H9 (cell line): ENCODE results near the gene DSCAM. TPM values are rescaled to one million over a fixed set of nuclear protein-coding genes. Genes with fewer than 3 reads are reported as not detected.

Experiments
- DNase-seq: peaks from one replicate; pipeline ENCODE4 v3.0.0-alpha.2; 2017
- H2AFZ ChIP-seq: one replicate; pipeline ENCODE4 v1.6.1; 2013; ENCODE audit warnings: mild to moderate bottlenecking, low read length, control low read depth, moderate library complexity
- H2AK5ac ChIP-seq: 2 replicates; pipeline ENCODE4 v1.6.1; 2013; ENCODE audit warnings: low read length, control low read depth, mixed read lengths; ENCODE audit not compliant: insufficient read length
- H2BK120ac ChIP-seq: one replicate; pipeline ENCODE4 v1.6.1; 2013; ENCODE audit warnings: low read depth, mild to moderate bottlenecking, low read length, control low read depth, inconsistent platforms; ENCODE audit not compliant: poor library complexity, severe bottlenecking
- H2BK12ac ChIP-seq: 2 replicates; pipeline ENCODE4 v1.6.1; 2013; ENCODE audit warnings: low read length, control low read depth, mixed read lengths, low read depth; ENCODE audit not compliant: insufficient read length
- H2BK15ac ChIP-seq: 2 replicates; pipeline ENCODE4 v1.6.1; 2013; ENCODE audit warnings: low read depth, low read length, control low read depth
- H2BK20ac ChIP-seq: one replicate; pipeline ENCODE4 v1.6.1; 2013; ENCODE audit warnings: low read depth, mild to moderate bottlenecking, low read length, control low read depth, inconsistent platforms; ENCODE audit not compliant: poor library complexity, severe bottlenecking
- H2BK5ac ChIP-seq: 2 replicates; pipeline ENCODE4 v1.6.1; 2013; ENCODE audit warnings: low read length, control low read depth, mixed read lengths; ENCODE audit not compliant: insufficient read length
- H3K14ac ChIP-seq: 2 replicates; pipeline ENCODE4 v1.6.1; 2013; ENCODE audit warnings: low read length, control low read depth; ENCODE audit not compliant: insufficient read depth
- H3K18ac ChIP-seq: 2 replicates; pipeline ENCODE4 v1.6.1; 2013; ENCODE audit warnings: low read depth, mild to moderate bottlenecking, mixed read lengths, low read length, control low read depth; ENCODE audit not compliant: insufficient read length
- H3K23ac ChIP-seq: 2 replicates; pipeline ENCODE4 v1.6.1; 2013; ENCODE audit warnings: low read length, control low read depth, mixed read lengths, low read depth; ENCODE audit not compliant: insufficient read length
- H3K23me2 ChIP-seq: 2 replicates; pipeline ENCODE4 v1.6.1; 2013; ENCODE audit warnings: low read depth, mild to moderate bottlenecking, mixed read lengths, low read length, control low read depth; ENCODE audit not compliant: insufficient read length, poor library complexity, severe bottlenecking
- H3K27ac ChIP-seq: 2 replicates; pipeline ENCODE4 v1.5.1; 2013; ENCODE audit warnings: low read length, control low read depth, mixed read lengths, low read depth; ENCODE audit not compliant: insufficient read length
- H3K27me3 ChIP-seq: 2 replicates; pipeline ENCODE4 v1.6.1; 2013; ENCODE audit warnings: low read length, control low read depth, inconsistent platforms; ENCODE audit not compliant: insufficient read depth
- H3K4ac ChIP-seq: 2 replicates; pipeline ENCODE4 v1.6.1; 2013; ENCODE audit warnings: low read depth, mild to moderate bottlenecking, control low read depth, inconsistent platforms, low read length, moderate library complexity
- H3K4me1 ChIP-seq: 2 replicates; pipeline ENCODE4 v1.6.1; 2013; ENCODE audit warnings: low read length, control low read depth, inconsistent platforms; ENCODE audit not compliant: insufficient read depth
- H3K4me2 ChIP-seq: 2 replicates; pipeline ENCODE4 v1.6.1; 2013; ENCODE audit warnings: low read length, control low read depth, mixed read lengths; ENCODE audit not compliant: insufficient read length, insufficient read depth
- H3K56ac ChIP-seq: 2 replicates; pipeline ENCODE4 v1.6.1; 2013; ENCODE audit warnings: low read depth, mild to moderate bottlenecking, mixed read lengths, low read length, control low read depth; ENCODE audit not compliant: insufficient read length
- H3K79me1 ChIP-seq: 2 replicates; pipeline ENCODE4 v1.6.1; 2013; ENCODE audit warnings: low read depth, mild to moderate bottlenecking, moderate library complexity, low read length, control low read depth, inconsistent platforms; ENCODE audit not compliant: insufficient read depth, poor library complexity, severe bottlenecking
- H3K79me2 ChIP-seq: 2 replicates; pipeline ENCODE4 v1.6.1; 2013; ENCODE audit warnings: low read length, control low read depth, inconsistent platforms; ENCODE audit not compliant: insufficient read depth
- H3K9ac ChIP-seq: 2 replicates; pipeline ENCODE4 v1.6.1; 2013; ENCODE audit warnings: low read length, control low read depth, mixed read lengths; ENCODE audit not compliant: insufficient read length; ENCODE audit errors: extremely low read depth
- H3K9me3 ChIP-seq: one replicate; pipeline ENCODE4 v1.6.1; 2013; ENCODE audit warnings: low read depth, low read length, inconsistent platforms; ENCODE audit not compliant: control insufficient read depth
- H3T11ph ChIP-seq: one replicate; pipeline ENCODE4 v1.6.1; 2013; ENCODE audit warnings: mild to moderate bottlenecking, low read length, control low read depth, inconsistent platforms
- H4K20me1 ChIP-seq: one replicate; pipeline ENCODE4 v1.6.1; 2013; ENCODE audit not compliant: control insufficient read depth, insufficient read length, insufficient read depth
- H4K5ac ChIP-seq: 2 replicates; pipeline ENCODE4 v1.6.1; 2013; ENCODE audit warnings: low read depth, mild to moderate bottlenecking, mixed read lengths, low read length, control low read depth; ENCODE audit not compliant: insufficient read length
- H4K8ac ChIP-seq: replicated peaks from 2 replicates; pipeline ENCODE4 v1.6.1; 2013; ENCODE audit warnings: low read length, control low read depth, mixed read lengths, low read depth; ENCODE audit not compliant: insufficient read length
- H4K91ac ChIP-seq: 2 replicates; pipeline ENCODE4 v1.6.1; 2013; ENCODE audit warnings: low read depth, mild to moderate bottlenecking, moderate library complexity, mixed read lengths, low read length, control low read depth; ENCODE audit not compliant: insufficient read length
- H3K27ac Mint-ChIP-seq, 3 experiments: 2 replicates in 2 of 3; 3 replicates in 1 of 3; pipeline ENCODE4 v1.8.0; 2020 to 2021; ENCODE audit warnings: mixed read lengths in 3 of 3, mild to moderate bottlenecking in 1 of 3, moderate library complexity in 1 of 3
- H3K27me3 Mint-ChIP-seq: 2 replicates; pipeline ENCODE4 v1.8.0; 2021; ENCODE audit warnings: low read depth, mild to moderate bottlenecking, moderate library complexity, mixed read lengths
- H3K36me3 Mint-ChIP-seq, 3 experiments: 2 replicates in 2 of 3; 3 replicates in 1 of 3; pipeline ENCODE4 v1.8.0; 2020 to 2021; ENCODE audit warnings: low read depth in 3 of 3, mixed read lengths in 3 of 3; ENCODE audit not compliant: insufficient read depth in 1 of 3
- H3K4me1 Mint-ChIP-seq, 2 experiments: 2 replicates each; pipeline ENCODE4 v1.8.0; 2020; ENCODE audit warnings: mixed read lengths in 2 of 2
- H3K4me3 Mint-ChIP-seq, 2 experiments: 2 replicates in 1 of 2; 3 replicates in 1 of 2; pipeline ENCODE4 v1.8.0; 2020 to 2021; ENCODE audit warnings: mild to moderate bottlenecking in 2 of 2, mixed read lengths in 2 of 2, moderate library complexity in 1 of 2
- H3K9me3 Mint-ChIP-seq, 2 experiments: 2 replicates in 1 of 2; 3 replicates in 1 of 2; pipeline ENCODE4 v1.8.0; 2020; ENCODE audit warnings: mild to moderate bottlenecking in 2 of 2, mixed read lengths in 2 of 2, moderate library complexity in 1 of 2
- CTCF ChIP-seq: fragments of 200-600 bp; sonication (generic); conservative IDR thresholded peaks from 3 replicates; pipeline ENCODE4 v1.8.0; 2021; ENCODE audit warnings: antibody characterized with exemption, mild to moderate bottlenecking
- WGBS: extraction: QIAGEN DNeasy Blood & Tissue Kit; methylation state at CpG from one replicate; pipeline ENCODE4 v1.1.7; 2013; ENCODE audit warnings: missing lambda C conversion rate, low lambda C conversion rate, mixed read lengths; ENCODE audit not compliant: insufficient read length; ENCODE audit errors: extremely low coverage; 5-methylcytosine and 5-hydroxymethylcytosine counted together
- total RNA-seq: library from RNA; stranded (reverse); gene quantifications from 2 replicates; pipeline ENCODE4 v1.2.1, GENCODE V29; 2021

DSCAM gene
- total RNA-seq, 1 experiment from 2014 or later, result 0.17 TPM

- no peaks in the 10 kb centered on the region for H3K23me2 ChIP-seq
- H4K8ac ChIP-seq, result no peak overlapping the region
- no peak overlapping the region for H3K18ac ChIP-seq
- H4K20me1 ChIP-seq, result no peaks in the 10 kb centered on the region
- no peak overlapping the region for H2BK5ac ChIP-seq
- no peak for DNase-seq
- Mint-ChIP-seq H3K27ac (no peak overlapping the region), H3K4me3 (no peak overlapping the region), H3K36me3 (peaks cover 2 to 7% (median 6%) of the 10 kb centered on the region in 3 experiments; a peak in 6 of 7 replicates), H3K9me3 (peaks cover 0 to 10% of the 10 kb centered on the region in 2 experiments; a peak in 4 of 5 replicates), H3K4me1 (peaks cover 5 to 14% of the 10 kb centered on the region in 2 experiments), H3K27me3 (no peaks in the 10 kb centered on the region)
- no peak overlapping the region for H4K5ac ChIP-seq
- H3K27ac ChIP-seq, result no peak overlapping the region
- H3K9me3 ChIP-seq, result peaks cover 7% of the 10 kb centered on the region
- no peaks in the 10 kb centered on the region for H3K27me3 ChIP-seq
- H3K9ac ChIP-seq, result no peak overlapping the region
- H2BK20ac ChIP-seq, result no peak overlapping the region
- H2AFZ ChIP-seq, result no peak overlapping the region
- H3K4me2 ChIP-seq, result no peak overlapping the region
- no peaks in the 10 kb centered on the region for H3K4me1 ChIP-seq
- H3K79me1 ChIP-seq, result no peaks in the 10 kb centered on the region
- H2AK5ac ChIP-seq, result no peak overlapping the region
- H3K56ac ChIP-seq, result no peak overlapping the region
- no peak overlapping the region for H2BK120ac ChIP-seq
- H2BK12ac ChIP-seq, result no peak overlapping the region
- H4K91ac ChIP-seq, result no peak overlapping the region
- no peak overlapping the region for H2BK15ac ChIP-seq
- no peak overlapping the region for H3K23ac ChIP-seq
- H3T11ph ChIP-seq, result no peak overlapping the region
- H3K14ac ChIP-seq, result no peak overlapping the region
- no peak for TF ChIP-seq CTCF
- WGBS, result no CpG with 5 or more reads among the region's 4 CpGs
- H3K4ac ChIP-seq, result no peak overlapping the region
- no peaks in the 10 kb centered on the region for H3K79me2 ChIP-seq
Measured at GRCh38 chr21:40284409-40284808, 562.5 kb downstream of the DSCAM start.
